Measurements from ENCODE around the gene MTHFD1. TPM values are rescaled to one million over a fixed set of nuclear protein-coding genes. Genes with fewer than 3 reads are reported as not detected.

MTHFD1 gene
- total RNA-seq, 4 donors from 2014 or later: 27.6 to 66.0 (median 53.8) TPM

GRCh38 chr14:64488590-64489099 lies 100.5 kb downstream of the MTHFD1 start:
- no peak for TF ChIP-seq CTCF (IDR thresholded peaks at IDR 0.05)
- H3K9me3 ChIP-seq: no peaks in the 10 kb centered on the region
- H3K4me1 ChIP-seq: no peaks in the 10 kb centered on the region
- H3K36me3 ChIP-seq: peaks cover 0 to 71% (median 4%) of the 10 kb centered on the region in 3 donors
- H3K4me3 ChIP-seq: no peak overlapping the region
- 83 to 98% methylated on average over 5 of the region's 5 CpGs for WGBS, 2 donors
- intact Hi-C loops (cut with DNase I): no loop called here
- DNase-seq: no peak
- no peak overlapping the region for H3K27ac ChIP-seq
- no peaks in the 10 kb centered on the region for H3K27me3 ChIP-seq

- WGBS, 2 donors: 75 to 94% methylated on average over 2 of the region's 2 CpGs
- intact Hi-C loops (cut with DNase I): no loop called here
- Histone ChIP-seq H3K36me3 (peaks cover 0 to 56% (median 4%) of the 10 kb centered on the region in 3 donors), H3K9me3 (no peaks in the 10 kb centered on the region), H3K27ac (no peak overlapping the region), H3K4me3 (no peak overlapping the region), H3K4me1 (no peaks in the 10 kb centered on the region), H3K27me3 (no peaks in the 10 kb centered on the region)
- TF ChIP-seq POLR2A (IDR thresholded peaks at IDR 0.05) (no peak), CTCF (IDR thresholded peaks at IDR 0.05) (no peak)
- no peak for DNase-seq
Observed at GRCh38 chr14:64491637-64492036, 103.5 kb downstream of the MTHFD1 start.

GRCh38 chr14:64493455-64493854 lies 105.3 kb downstream of the MTHFD1 start:
- 92 to 93% methylated on average over 3 of the region's 3 CpGs for WGBS, 2 donors
- intact Hi-C loops (cut with DNase I): no loop called here

GRCh38 chr14:64495252-64495651 lies 107.1 kb downstream of the MTHFD1 start:
- no peak for TF ChIP-seq CTCF (IDR thresholded peaks at IDR 0.05)
- TF ChIP-seq POLR2A (IDR thresholded peaks at IDR 0.05): no peak
- H3K36me3 ChIP-seq: peaks cover 0 to 20% (median 0%) of the 10 kb centered on the region in 3 donors
- no peak overlapping the region for H3K4me3 ChIP-seq
- no peaks in the 10 kb centered on the region for H3K9me3 ChIP-seq
- H3K27me3 ChIP-seq: no peaks in the 10 kb centered on the region
- peaks cover 0 to 10% (median 6%) of the 10 kb centered on the region in 3 donors for H3K4me1 ChIP-seq
- intact Hi-C loops (cut with DNase I): no loop called here
- DNase-seq: no peak
- no peak overlapping the region for H3K27ac ChIP-seq

More at GRCh38 chr14:64493455-64493854, 105.3 kb downstream of the MTHFD1 start:
- Histone ChIP-seq H3K27ac (no peak overlapping the region), H3K4me1 (no peaks in the 10 kb centered on the region), H3K27me3 (no peaks in the 10 kb centered on the region), H3K4me3 (no peak overlapping the region), H3K36me3 (peaks cover 0 to 38% (median 0%) of the 10 kb centered on the region in 3 donors), H3K9me3 (no peaks in the 10 kb centered on the region)
- no peak for TF ChIP-seq CTCF (IDR thresholded peaks at IDR 0.05)
- TF ChIP-seq POLR2A (IDR thresholded peaks at IDR 0.05): no peak
- DNase-seq: no peak

- H3K27ac ChIP-seq: no peak overlapping the region
- no peak for TF ChIP-seq POLR2A (IDR thresholded peaks at IDR 0.05)
- no peak for TF ChIP-seq CTCF (IDR thresholded peaks at IDR 0.05)
- H3K4me1 ChIP-seq: peaks cover 12 to 25% (median 20%) of the 10 kb centered on the region in 3 donors
- intact Hi-C loops (cut with DNase I): no loop called here
- no peaks in the 10 kb centered on the region for H3K9me3 ChIP-seq
- DNase-seq: no peak
- H3K36me3 ChIP-seq: peaks cover 0 to 12% (median 0%) of the 10 kb centered on the region in 3 donors
- no peak overlapping the region for H3K4me3 ChIP-seq
- no peaks in the 10 kb centered on the region for H3K27me3 ChIP-seq
Observed at GRCh38 chr14:64496764-64497163, 108.6 kb downstream of the MTHFD1 start.
